Keratinocyte (primary cell): ENCODE data around the gene DNAJC5G.

ENCODE experiments used
- EZH2 ChIP-seq: IDR thresholded peaks from one replicate; pipeline ENCODE4 v1.6.1; 2012; ENCODE audit warnings: inconsistent platforms, mild to moderate bottlenecking, low read length, moderate library complexity
- TF ChIP-seq, protein P1 (sequence below), 3 experiments: IDR thresholded peaks in 1 of 3; conservative IDR thresholded peaks in 1 of 3; optimal IDR thresholded peaks in 1 of 3; 2 replicates in 2 of 3; 3 replicates in 1 of 3; pipeline versions ENCODE3 to v1.5.1; 2011; ENCODE audit warnings: low read length in 3 of 3, mild to moderate bottlenecking in 3 of 3, moderate library complexity in 2 of 3, control low read depth in 1 of 3, inconsistent platforms in 1 of 3; ENCODE audit not compliant: insufficient read depth in 2 of 3; ENCODE audit errors: extremely low read depth in 1 of 3

DNA sequence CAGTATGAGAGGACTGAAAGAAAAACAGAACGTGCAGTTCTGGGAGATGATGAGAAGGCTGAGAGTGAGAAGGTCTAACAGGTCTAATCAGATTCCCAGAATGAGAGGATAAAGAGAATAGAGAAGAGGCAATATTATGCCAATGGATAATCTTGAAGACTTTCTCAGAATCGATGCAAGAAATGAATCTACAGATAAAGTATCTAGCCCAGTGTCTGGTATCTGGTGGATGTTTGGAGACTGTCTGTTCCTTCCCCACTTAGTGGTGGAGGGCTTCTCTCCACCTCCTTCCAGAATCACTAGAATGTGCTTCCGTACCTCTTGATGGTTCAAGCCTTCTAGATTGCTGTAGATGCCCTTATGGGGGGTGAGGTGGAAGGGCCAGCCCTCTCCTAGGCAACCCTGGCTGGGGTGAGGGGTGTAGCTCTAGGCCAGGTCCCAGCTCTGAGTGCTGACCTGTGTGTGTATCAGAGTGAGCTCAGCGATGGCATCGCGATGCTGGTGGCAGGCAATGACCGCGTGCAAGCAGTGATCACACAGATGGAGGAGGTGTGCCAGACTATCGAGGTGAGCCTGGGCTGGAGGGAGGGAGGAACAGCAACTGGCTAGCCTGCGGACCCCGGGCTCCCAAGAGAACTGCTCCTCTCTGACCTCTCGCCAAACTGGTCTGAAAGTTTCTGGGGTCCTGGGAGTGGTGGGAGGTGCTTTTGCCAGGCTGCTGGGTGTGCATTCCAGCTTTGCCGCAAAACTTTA is 29.4 kb downstream of the DNAJC5G start:
- TF ChIP-seq, protein P1, sequence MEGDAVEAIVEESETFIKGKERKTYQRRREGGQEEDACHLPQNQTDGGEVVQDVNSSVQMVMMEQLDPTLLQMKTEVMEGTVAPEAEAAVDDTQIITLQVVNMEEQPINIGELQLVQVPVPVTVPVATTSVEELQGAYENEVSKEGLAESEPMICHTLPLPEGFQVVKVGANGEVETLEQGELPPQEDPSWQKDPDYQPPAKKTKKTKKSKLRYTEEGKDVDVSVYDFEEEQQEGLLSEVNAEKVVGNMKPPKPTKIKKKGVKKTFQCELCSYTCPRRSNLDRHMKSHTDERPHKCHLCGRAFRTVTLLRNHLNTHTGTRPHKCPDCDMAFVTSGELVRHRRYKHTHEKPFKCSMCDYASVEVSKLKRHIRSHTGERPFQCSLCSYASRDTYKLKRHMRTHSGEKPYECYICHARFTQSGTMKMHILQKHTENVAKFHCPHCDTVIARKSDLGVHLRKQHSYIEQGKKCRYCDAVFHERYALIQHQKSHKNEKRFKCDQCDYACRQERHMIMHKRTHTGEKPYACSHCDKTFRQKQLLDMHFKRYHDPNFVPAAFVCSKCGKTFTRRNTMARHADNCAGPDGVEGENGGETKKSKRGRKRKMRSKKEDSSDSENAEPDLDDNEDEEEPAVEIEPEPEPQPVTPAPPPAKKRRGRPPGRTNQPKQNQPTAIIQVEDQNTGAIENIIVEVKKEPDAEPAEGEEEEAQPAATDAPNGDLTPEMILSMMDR (optimal IDR thresholded peaks at IDR 0.05 in 1 of 3, IDR thresholded peaks at IDR 0.05 in 1 of 3, conservative IDR thresholded peaks at IDR 0.05 in 1 of 3; ENCODE audit: extremely low read depth in 1 of 3, insufficient read depth in 2 of 3, low read length in 3 of 3): no peak
- no peak for TF ChIP-seq EZH2
